Renal pelvis (tissue), 4 donors: Measurements from ENCODE around the gene CLIC6. TPM values are rescaled to one million over a fixed set of nuclear protein-coding genes. Genes with fewer than 3 reads are reported as not detected.

Source experiments
- DNase-seq: peaks from one replicate; pipeline ENCODE4 v3.0.0-alpha.2; 2013
- polyA plus RNA-seq, 3 donors: library from polyadenylated mRNA; unstranded; fragments of 120-200 nt; gene quantifications; one replicate each; pipeline ENCODE4 v1.2.1, GENCODE V29; 2013; ENCODE audit not compliant: insufficient read length in 3 of 3

Gene CLIC6
- polyA plus RNA-seq, 3 donors, result 1.7 to 2.8 (median 2.7) TPM

- DNase-seq, result no peak
Measured at GRCh38 chr21:34724131-34724856, 55.5 kb downstream of the CLIC6 start.

- DNase-seq, result no peak
Measured at GRCh38 chr21:34724857-34725195, 56.0 kb downstream of the CLIC6 start.

- no peak for DNase-seq
Measured at GRCh38 chr21:34726627-34727337, 58.0 kb downstream of the CLIC6 start.

- no peak for DNase-seq
Measured at GRCh38 chr21:34728479-34728878, 59.7 kb downstream of the CLIC6 start.

GRCh38 chr21:34730194-34730593 is 61.4 kb downstream of the CLIC6 start:
- no peak for DNase-seq

GRCh38 chr21:34730756-34731445 is 62.1 kb downstream of the CLIC6 start:
- no peak for DNase-seq

GRCh38 chr21:34732388-34732821 is 63.6 kb downstream of the CLIC6 start:
- no peak for DNase-seq

GRCh38 chr21:34733852-34734251 is 65.1 kb downstream of the CLIC6 start:
- DNase-seq, result no peak

- no peak for DNase-seq
Measured at GRCh38 chr21:34734696-34735095, 65.9 kb downstream of the CLIC6 start.

- DNase-seq, result no peak
Measured at GRCh38 chr21:34736116-34736874, 67.5 kb downstream of the CLIC6 start.

- DNase-seq, result no peak
Measured at GRCh38 chr21:34737115-34737514, 68.3 kb downstream of the CLIC6 start.

- no peak for DNase-seq
Measured at GRCh38 chr21:34740198-34740597, 71.4 kb downstream of the CLIC6 start.

- DNase-seq, result no peak
Measured at GRCh38 chr21:34743285-34743684, 74.5 kb downstream of the CLIC6 start.

GRCh38 chr21:34743831-34744230 is 75.0 kb downstream of the CLIC6 start:
- no peak for DNase-seq

- DNase-seq, result no peak
Measured at GRCh38 chr21:34744801-34745200, 76.0 kb downstream of the CLIC6 start.

GRCh38 chr21:34745557-34746255 is 76.9 kb downstream of the CLIC6 start:
- DNase-seq, result peak; percentile 81

- DNase-seq, result no peak
Measured at GRCh38 chr21:34748862-34749261, 80.1 kb downstream of the CLIC6 start.

- DNase-seq, result no peak
Measured at GRCh38 chr21:34754690-34755647, 86.2 kb downstream of the CLIC6 start.

- no peak for DNase-seq
Measured at GRCh38 chr21:34761758-34762330, 93.0 kb downstream of the CLIC6 start.

GRCh38 chr21:34762786-34763185 is 94.0 kb downstream of the CLIC6 start:
- no peak for DNase-seq
